B cell (primary cell): Measurements from ENCODE around the gene RABAC1. TPM values are rescaled to one million over a fixed set of nuclear protein-coding genes. Genes with fewer than 3 reads are reported as not detected.
A peak's percentile ranks its signal among the peaks of the same experiment; 100 is the strongest.

ENCODE experiments used
- ATAC-seq: fragments of 200-7000 bp; cut with Tn5 transposase; one replicate; pipeline ENCODE4 v1.10.0; 2021; ENCODE audit warnings: low read depth, mild to moderate bottlenecking, moderate number of reproducible peaks, moderate library complexity
- CTCF ChIA-PET: fragments of 350-600 bp; sonication (Branson Sonifier 250); formaldehyde crosslinking; loops from one replicate; lab custom pipeline; 2021; ENCODE audit warnings: antibody characterized with exemption, inconsistent platforms; lab: Charles Lee
- POLR2A ChIA-PET: fragments of 350-600 bp; sonication (Branson Sonifier 250); formaldehyde crosslinking; loops from one replicate; lab custom pipeline; 2021; ENCODE audit warnings: antibody characterized with exemption; lab: Charles Lee
- DNase-seq: peaks from one replicate; pipeline ENCODE4 v3.0.0; 2013
- H2AFZ ChIP-seq: 2 replicates; pipeline ENCODE4 v1.6.1; 2012; ENCODE audit warnings: mild to moderate bottlenecking, low read depth, low read length; ENCODE audit not compliant: insufficient read depth, poor library complexity, severe bottlenecking
- H3K27ac ChIP-seq, 2 donors: 1 replicate in 1 of 2; 2 replicates in 1 of 2; pipeline ENCODE4 v1.5.1; 2012 to 2013; ENCODE audit warnings: low read length in 2 of 2, mild to moderate bottlenecking in 2 of 2, moderate library complexity in 1 of 2
- H3K27me3 ChIP-seq, 4 experiments: fragments of 200-600 bp in 1 of 4; sonication (generic) in 1 of 4; replicated peaks in 1 of 4; 1 replicate in 2 of 4; 2 replicates in 2 of 4; pipeline versions ENCODE4 v1.6.1 to v1.7.0; 2013 to 2016; ENCODE audit warnings: low read length in 3 of 4, mild to moderate bottlenecking in 2 of 4, mixed read lengths in 1 of 4, moderate library complexity in 1 of 4; ENCODE audit not compliant: insufficient read depth in 4 of 4, control insufficient read depth in 3 of 4; ENCODE audit errors: control extremely low read depth in 1 of 4
- H3K36me3 ChIP-seq, 2 experiments: replicated peaks in 1 of 2; 1 replicate in 1 of 2; 2 replicates in 1 of 2; pipeline versions ENCODE4 v1.6.1 to v1.7.1; 2013; ENCODE audit warnings: low read length in 1 of 2; ENCODE audit not compliant: insufficient read depth in 2 of 2, control insufficient read depth in 1 of 2; ENCODE audit errors: control extremely low read depth in 1 of 2, extremely low read depth in 1 of 2
- H3K4me1 ChIP-seq, 2 donors: fragments of 200-600 bp in 1 of 2; sonication (generic) in 1 of 2; 1 replicate in 1 of 2; 2 replicates in 1 of 2; pipeline versions ENCODE4 v1.5.1 to v1.6.1; 2013 to 2017; ENCODE audit warnings: low read length in 2 of 2; ENCODE audit not compliant: control insufficient read depth in 2 of 2, insufficient read depth in 2 of 2
- H3K4me2 ChIP-seq: replicated peaks from 2 replicates; pipeline ENCODE3; 2012; ENCODE audit warnings: mild to moderate bottlenecking, low read depth, low read length; ENCODE audit not compliant: poor library complexity, severe bottlenecking
- H3K4me3 ChIP-seq, 5 experiments: fragments of 200-600 bp in 1 of 5; sonication (generic) in 1 of 5; 1 replicate in 3 of 5; 2 replicates in 2 of 5; pipeline versions ENCODE4 v1.5.1 to v1.7.0; 2011 to 2016; ENCODE audit warnings: low read length in 4 of 5, mild to moderate bottlenecking in 4 of 5, low read depth in 2 of 5, control low read depth in 1 of 5, moderate library complexity in 1 of 5; ENCODE audit not compliant: insufficient read depth in 1 of 5; ENCODE audit errors: control extremely low read depth in 1 of 5, extremely low read depth in 1 of 5
- H3K79me2 ChIP-seq: fragments of 200-600 bp; sonication (generic); one replicate; pipeline ENCODE4 v1.6.0; 2016; ENCODE audit warnings: low read length; ENCODE audit not compliant: control insufficient read depth, insufficient read depth
- H3K9ac ChIP-seq: fragments of 200-600 bp; sonication (generic); 2 replicates; pipeline ENCODE4 v1.6.1; 2017; ENCODE audit warnings: mild to moderate bottlenecking, low read length, moderate library complexity
- H3K9me3 ChIP-seq, 3 donors: one replicate each; pipeline versions ENCODE4 v1.6.1 to v1.7.1; 2013; ENCODE audit warnings: low read length in 2 of 3; ENCODE audit not compliant: control insufficient read depth in 2 of 3, insufficient read depth in 1 of 3; ENCODE audit errors: control extremely low read depth in 1 of 3
- H4K20me1 ChIP-seq: 2 replicates; pipeline ENCODE4 v1.6.0; 2012; ENCODE audit warnings: mild to moderate bottlenecking, low read length; ENCODE audit not compliant: insufficient read depth, control insufficient read depth, poor library complexity, severe bottlenecking
- H3K27ac Mint-ChIP-seq: one replicate; pipeline ENCODE4 v1.8.0; 2021; ENCODE audit warnings: mixed read lengths
- H3K27me3 Mint-ChIP-seq: one replicate; pipeline ENCODE4 v1.8.0; 2021; ENCODE audit warnings: mixed read lengths
- H3K4me1 Mint-ChIP-seq: one replicate; pipeline ENCODE4 v1.8.0; 2021; ENCODE audit warnings: mixed read lengths
- H3K4me3 Mint-ChIP-seq: one replicate; pipeline ENCODE4 v1.8.0; 2021; ENCODE audit warnings: mixed read lengths
- H3K9me3 Mint-ChIP-seq: one replicate; pipeline ENCODE4 v1.8.0; 2022; ENCODE audit warnings: mixed read lengths; ENCODE audit not compliant: insufficient read depth
- CTCF ChIP-seq: fragments of 200-600 bp; IDR thresholded peaks from one replicate; pipeline ENCODE4 v1.8.0; 2022; ENCODE audit warnings: antibody characterized with exemption, mild to moderate bottlenecking
- EZH2 ChIP-seq: IDR thresholded peaks from 2 replicates; pipeline ENCODE4 v1.6.1; 2012; ENCODE audit warnings: borderline replicate concordance, low read depth, mild to moderate bottlenecking, moderate library complexity, low read length; ENCODE audit not compliant: insufficient read depth, poor library complexity, severe bottlenecking
- WGBS: methylation state at CpG from one replicate; pipeline ENCODE4 v1.1.5; 2013; ENCODE audit warnings: missing lambda C conversion rate; ENCODE audit not compliant: insufficient coverage; 5-methylcytosine and 5-hydroxymethylcytosine counted together
- intact Hi-C: fragments of 100-400 bp; cut with micrococcal nuclease; formaldehyde crosslinking; loops from one replicate; pipeline ENCODE4 v1.10.0; 2022
- polyA plus RNA-seq: library from polyadenylated mRNA; depleted of rRNA; stranded (reverse); fragments of >200 nt; gene quantifications from 2 replicates; pipeline ENCODE4 v1.2.3, GENCODE V29; 2012
- total RNA-seq, 2 donors: library from RNA; stranded (reverse); fragments of 120-200 nt in 1 of 2; gene quantifications; 1 replicate in 1 of 2; 2 replicates in 1 of 2; pipeline versions ENCODE4 v1.2.3 to v1.2.4, GENCODE V29; 2013 to 2022

Gene RABAC1
- total and polyA plus RNA-seq, 2 donors (not counting 1 experiment from before 2014, with no cell fraction given) = 146 to 190 TPM

DNA sequence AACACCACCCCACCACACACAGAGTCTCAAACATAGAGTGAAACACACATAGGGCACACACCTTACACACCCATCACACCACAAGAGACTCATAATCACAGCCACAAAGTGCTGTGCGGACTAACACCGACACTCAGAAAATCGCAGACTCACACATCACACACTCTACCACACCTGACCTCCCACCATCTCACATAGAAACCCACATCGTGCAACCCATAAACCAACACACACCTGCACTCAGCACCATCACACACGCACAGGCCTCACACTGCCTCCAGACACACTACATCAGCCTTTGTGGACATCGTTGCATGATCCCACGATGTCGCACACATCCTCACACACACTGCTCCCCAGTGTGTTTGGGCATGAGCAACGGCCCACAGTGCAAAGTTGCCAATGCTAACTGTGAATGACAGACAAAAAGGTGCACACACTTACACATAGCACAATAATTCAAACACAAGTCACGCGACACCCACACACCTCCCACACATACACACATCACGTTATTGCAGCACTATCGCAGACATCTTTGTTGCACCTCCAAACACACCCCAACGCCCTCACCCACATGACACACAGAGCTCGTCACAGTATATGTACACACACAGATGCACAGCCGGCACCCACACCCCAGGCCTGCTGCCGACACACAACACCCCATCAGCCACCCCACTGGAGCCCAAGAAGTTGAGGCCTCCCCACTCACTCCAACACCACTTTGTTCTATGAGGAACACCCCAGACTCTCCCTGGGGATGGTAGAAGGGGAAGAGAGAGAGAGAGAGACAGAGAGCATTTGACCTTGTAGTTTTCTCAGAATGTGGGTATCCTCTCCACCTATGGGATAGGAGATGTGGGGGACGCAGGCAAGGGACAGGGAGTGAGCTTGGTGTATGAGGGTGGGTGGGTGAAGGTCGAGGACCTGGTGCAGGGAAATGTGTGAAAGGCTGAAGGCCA lies 36.2 kb upstream of the RABAC1 start:
- H3K27ac Mint-ChIP-seq = peak overlapping the region; percentile 41
- peaks cover 55% of the 10 kb centered on the region for H3K27me3 Mint-ChIP-seq
- H3K4me1 Mint-ChIP-seq = peaks cover 44% of the 10 kb centered on the region
- no peaks in the 10 kb centered on the region for H3K36me3 ChIP-seq
- ATAC-seq (no peak), DNase-seq (no peak)
- ChIA-PET POLR2A (no interaction called here), CTCF (interaction anchor here (0.7 kb wide), 1 partner anchor 201 kb away, joined by 4 read pairs; no protein-coding TSS in a partner anchor)
- no peak overlapping the region for H3K9ac ChIP-seq
- peaks cover 0 to 16% (median 0%) of the 10 kb centered on the region in 3 donors for H3K9me3 ChIP-seq
- no peaks in the 10 kb centered on the region for H3K9me3 Mint-ChIP-seq
- no peaks in the 10 kb centered on the region for H3K79me2 ChIP-seq
- H2AFZ ChIP-seq = no peak overlapping the region
- H3K4me3 ChIP-seq = no peak overlapping the region
- intact Hi-C loops = loop anchor here (1.0 kb wide), 1 partner anchor 36 kb away; the partner anchor contains the start of gene RABAC1
- no peak for TF ChIP-seq EZH2
- TF ChIP-seq CTCF = no peak
- H3K4me3 Mint-ChIP-seq = peak overlapping the region; percentile 74
- WGBS = 85% methylated on average over 16 of the region's 19 CpGs
- H3K4me2 ChIP-seq = no peak overlapping the region
- H3K4me1 ChIP-seq = peaks cover 29 to 33% of the 10 kb centered on the region in 2 donors
- no peaks in the 10 kb centered on the region for H4K20me1 ChIP-seq
- peaks cover 0 to 67% (median 36%) of the 10 kb centered on the region in 4 experiments for H3K27me3 ChIP-seq
- H3K27ac ChIP-seq = no peak overlapping the region
